Thoracic aorta (tissue), 2 donors: ENCODE results near the gene OLFM1. TPM values are rescaled to one million over a fixed set of nuclear protein-coding genes. Genes with fewer than 3 reads are reported as not detected.

ENCODE experiments used
- ATAC-seq: fragments of 150-250 bp; one replicate; pipeline ENCODE4 v1.8.0; 2017; ENCODE audit warnings: low read depth; ENCODE audit not compliant: insufficient number of reproducible peaks, low FRiP score
- DNase-seq: peaks from one replicate; pipeline ENCODE4 v3.0.0-alpha.2; 2020; ENCODE audit warnings: low spot score
- H3K27ac ChIP-seq, 2 donors: fragments of 200-600 bp; sonication (generic); 1 replicate in 1 of 2; 2 replicates in 1 of 2; pipeline ENCODE4 v1.5.1; 2016; ENCODE audit warnings: mild to moderate bottlenecking in 2 of 2, moderate library complexity in 2 of 2
- H3K27me3 ChIP-seq: fragments of 200-600 bp; sonication (generic); replicated peaks from 2 replicates; pipeline ENCODE4 v1.6.0; 2016; ENCODE audit warnings: mild to moderate bottlenecking; ENCODE audit not compliant: insufficient read depth
- H3K36me3 ChIP-seq: fragments of 200-600 bp; sonication (generic); one replicate; pipeline ENCODE4 v1.5.1; 2016
- H3K4me1 ChIP-seq, 2 donors: fragments of 200-600 bp; sonication (generic); 1 replicate in 1 of 2; 2 replicates in 1 of 2; pipeline versions ENCODE4 v1.5.1 to v1.6.0; 2016; ENCODE audit warnings: low read depth in 2 of 2, mild to moderate bottlenecking in 1 of 2; ENCODE audit not compliant: control insufficient read depth in 1 of 2
- H3K4me3 ChIP-seq: fragments of 200-600 bp; sonication (generic); 2 replicates; pipeline ENCODE4 v1.5.1; 2016; ENCODE audit warnings: mild to moderate bottlenecking
- H3K9me3 ChIP-seq: fragments of 200-600 bp; sonication (generic); 2 replicates; pipeline ENCODE4 v1.5.1; 2016
- total RNA-seq, 2 donors: library from RNA; depleted of rRNA; stranded (reverse); fragments of >200 nt; gene quantifications; one replicate each; pipeline versions ENCODE4 v1.1.0 to v1.2.3, GENCODE V29; 2016
- TF ChIP-seq, protein P1 (sequence below): fragments of 200-600 bp; sonication (generic); IDR thresholded peaks from one replicate; pipeline ENCODE4 v1.5.1; 2019; ENCODE audit warnings: antibody characterized with exemption

Gene OLFM1
- total RNA-seq, 2 donors from 2014 or later: 14.5 to 24.5 TPM

DNA sequence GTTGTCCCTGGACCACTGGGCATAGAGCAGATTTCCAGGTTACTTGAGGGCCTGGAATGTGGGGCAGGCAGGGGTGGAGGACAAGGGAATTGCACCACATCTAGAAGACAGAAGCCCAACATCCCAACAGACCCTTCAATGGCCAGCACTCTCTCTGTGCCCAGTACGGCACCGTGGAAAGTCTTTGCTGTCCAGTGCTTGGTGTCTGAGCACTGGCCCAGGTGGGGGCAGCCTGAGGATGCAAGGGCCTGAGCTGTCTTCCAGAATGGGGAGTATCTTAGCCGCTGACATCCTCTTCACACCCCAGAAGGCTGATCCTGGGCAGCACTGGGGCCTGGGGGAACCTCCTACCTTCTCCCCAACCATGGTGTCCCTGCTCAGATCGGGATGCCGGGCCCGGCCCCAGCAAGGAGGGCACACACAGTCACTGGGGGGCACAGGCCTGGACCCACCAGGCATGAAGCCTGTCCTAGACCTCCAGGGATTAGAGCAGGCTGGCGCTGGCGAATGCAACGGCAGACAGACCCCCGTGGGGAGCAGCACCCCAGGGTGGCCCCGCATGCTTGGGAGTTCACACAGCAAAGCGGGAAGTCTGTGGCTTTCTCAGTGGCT is 40.6 kb upstream of the OLFM1 start:
- DNase-seq: no peak
- Histone ChIP-seq H3K4me1 (no peaks in the 10 kb centered on the region), H3K27ac (no peak overlapping the region), H3K4me3 (no peak overlapping the region), H3K27me3 (no peaks in the 10 kb centered on the region), H3K36me3 (no peaks in the 10 kb centered on the region), H3K9me3 (no peaks in the 10 kb centered on the region)
- no peak for ATAC-seq
- TF ChIP-seq, protein P1, sequence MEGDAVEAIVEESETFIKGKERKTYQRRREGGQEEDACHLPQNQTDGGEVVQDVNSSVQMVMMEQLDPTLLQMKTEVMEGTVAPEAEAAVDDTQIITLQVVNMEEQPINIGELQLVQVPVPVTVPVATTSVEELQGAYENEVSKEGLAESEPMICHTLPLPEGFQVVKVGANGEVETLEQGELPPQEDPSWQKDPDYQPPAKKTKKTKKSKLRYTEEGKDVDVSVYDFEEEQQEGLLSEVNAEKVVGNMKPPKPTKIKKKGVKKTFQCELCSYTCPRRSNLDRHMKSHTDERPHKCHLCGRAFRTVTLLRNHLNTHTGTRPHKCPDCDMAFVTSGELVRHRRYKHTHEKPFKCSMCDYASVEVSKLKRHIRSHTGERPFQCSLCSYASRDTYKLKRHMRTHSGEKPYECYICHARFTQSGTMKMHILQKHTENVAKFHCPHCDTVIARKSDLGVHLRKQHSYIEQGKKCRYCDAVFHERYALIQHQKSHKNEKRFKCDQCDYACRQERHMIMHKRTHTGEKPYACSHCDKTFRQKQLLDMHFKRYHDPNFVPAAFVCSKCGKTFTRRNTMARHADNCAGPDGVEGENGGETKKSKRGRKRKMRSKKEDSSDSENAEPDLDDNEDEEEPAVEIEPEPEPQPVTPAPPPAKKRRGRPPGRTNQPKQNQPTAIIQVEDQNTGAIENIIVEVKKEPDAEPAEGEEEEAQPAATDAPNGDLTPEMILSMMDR: no peak

DNA sequence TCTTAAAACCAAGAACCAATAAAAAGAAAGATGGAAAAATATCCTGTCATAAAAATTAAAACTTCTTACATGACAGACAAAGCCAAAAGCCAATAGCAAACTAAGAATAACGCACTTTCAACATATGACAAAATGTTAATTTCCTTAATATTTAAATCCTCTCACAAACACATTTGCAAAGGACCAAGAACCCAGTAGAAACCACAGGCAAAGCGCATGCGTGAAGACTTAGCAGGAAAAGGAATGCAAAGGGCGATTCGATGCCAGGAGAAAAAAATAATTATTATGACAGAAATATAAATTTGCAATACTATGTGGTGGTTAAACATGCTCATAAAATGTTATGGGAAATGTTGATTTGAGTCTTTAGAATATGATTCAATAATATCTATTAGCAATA is 39.9 kb upstream of the OLFM1 start:
- no peak for ATAC-seq
- no peaks in the 10 kb centered on the region for H3K27me3 ChIP-seq
- DNase-seq: no peak
- TF ChIP-seq, protein P1: no peak
- no peaks in the 10 kb centered on the region for H3K9me3 ChIP-seq
- no peaks in the 10 kb centered on the region for H3K4me1 ChIP-seq
- H3K36me3 ChIP-seq: no peaks in the 10 kb centered on the region
- no peak overlapping the region for H3K27ac ChIP-seq
- no peak overlapping the region for H3K4me3 ChIP-seq

DNA sequence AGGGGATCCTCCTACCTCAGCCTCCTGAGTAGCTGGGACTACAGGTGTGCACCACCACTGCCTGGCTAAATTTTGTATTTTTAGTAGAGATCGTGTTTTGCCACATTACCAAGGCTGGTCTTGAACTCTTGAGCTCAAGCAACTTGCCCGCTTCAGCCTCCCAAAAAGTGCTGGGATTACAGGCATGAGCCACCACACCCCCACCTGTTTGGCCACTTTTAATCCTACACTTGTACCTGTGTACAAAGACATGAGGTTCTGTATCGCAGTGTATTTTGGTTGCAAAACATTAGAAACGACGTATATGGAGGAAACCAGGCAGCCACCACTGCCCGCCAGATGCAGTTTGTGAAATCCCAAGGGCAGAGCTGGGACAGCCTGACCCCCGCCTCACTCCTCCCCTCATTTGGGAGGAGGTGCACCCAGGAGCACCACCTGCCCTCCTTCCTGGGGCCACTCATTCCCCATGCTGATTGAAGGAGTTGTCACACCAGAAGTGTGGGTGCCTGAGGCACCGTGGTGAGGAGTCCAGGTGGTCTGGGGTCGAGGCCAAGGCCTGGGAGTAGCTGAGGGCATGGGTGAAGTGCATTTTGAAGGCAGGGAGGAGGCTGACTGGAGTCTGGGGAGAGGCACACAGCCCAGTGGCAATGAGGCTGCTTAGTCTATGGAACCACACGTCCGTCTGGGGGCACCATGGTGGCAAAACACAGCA is 39.3 kb upstream of the OLFM1 start:
- Histone ChIP-seq H3K27ac (no peak overlapping the region), H3K4me1 (no peaks in the 10 kb centered on the region), H3K27me3 (no peaks in the 10 kb centered on the region), H3K9me3 (no peaks in the 10 kb centered on the region), H3K36me3 (no peaks in the 10 kb centered on the region), H3K4me3 (no peak overlapping the region)
- TF ChIP-seq, protein P1: no peak
- no peak for ATAC-seq
- no peak for DNase-seq

DNA sequence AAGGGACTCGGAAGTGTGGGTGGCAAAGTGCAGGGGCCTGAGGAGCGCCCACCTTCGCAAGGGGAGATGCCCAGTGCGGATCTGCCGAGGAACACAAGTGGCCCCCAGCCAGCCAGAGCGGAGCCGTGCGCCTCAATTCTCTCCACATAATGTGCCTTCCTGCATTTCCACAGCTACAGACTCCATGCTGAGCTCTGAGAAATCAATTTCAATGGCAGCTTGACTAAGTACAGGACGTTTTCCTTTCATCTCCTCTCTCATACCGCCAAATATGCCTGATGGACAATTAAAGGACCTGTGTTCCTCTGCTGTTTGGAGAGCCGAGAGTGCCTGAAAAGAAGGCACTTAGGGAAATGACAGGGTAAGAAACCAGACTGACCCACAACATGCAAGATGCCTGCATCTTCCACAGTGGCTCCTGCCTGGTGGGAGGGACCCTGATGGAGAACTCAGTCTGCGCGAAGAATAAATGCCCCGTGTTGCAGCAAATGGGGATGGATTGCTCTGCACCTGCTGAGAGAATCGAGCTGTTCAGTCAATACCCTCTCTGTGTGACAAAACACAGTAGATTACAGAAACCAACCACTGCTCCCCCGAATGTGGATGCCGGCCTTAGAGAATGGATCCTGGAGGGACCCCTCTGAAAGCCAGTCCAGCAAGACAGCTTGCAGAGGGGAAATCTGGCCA is 38.6 kb upstream of the OLFM1 start:
- no peak overlapping the region for H3K27ac ChIP-seq
- no peaks in the 10 kb centered on the region for H3K27me3 ChIP-seq
- H3K9me3 ChIP-seq: no peaks in the 10 kb centered on the region
- TF ChIP-seq, protein P1: no peak
- H3K4me3 ChIP-seq: no peak overlapping the region
- no peak for DNase-seq
- no peaks in the 10 kb centered on the region for H3K36me3 ChIP-seq
- ATAC-seq: no peak
- no peaks in the 10 kb centered on the region for H3K4me1 ChIP-seq

DNA sequence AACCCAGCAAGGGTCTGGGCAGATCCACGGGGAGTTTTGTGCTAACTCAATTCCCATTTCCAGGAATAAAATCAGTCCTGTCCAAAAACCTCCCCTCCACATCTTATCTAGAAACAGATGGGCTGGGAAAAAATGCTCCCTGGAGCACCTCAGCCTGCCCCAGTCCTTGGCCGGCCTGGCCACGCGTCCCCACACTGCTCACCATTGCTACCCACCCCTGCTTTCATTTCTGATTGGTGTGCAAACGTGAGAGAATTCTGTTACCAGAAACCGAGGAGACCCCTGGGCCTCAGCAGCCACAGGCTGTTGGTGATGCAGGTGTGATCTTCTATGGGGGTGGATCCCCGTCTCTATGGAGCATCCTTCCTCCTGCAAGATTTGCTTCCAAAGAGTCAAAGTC is 38.0 kb upstream of the OLFM1 start:
- Histone ChIP-seq H3K4me3 (no peak overlapping the region), H3K4me1 (no peaks in the 10 kb centered on the region), H3K27ac (no peak overlapping the region), H3K36me3 (no peaks in the 10 kb centered on the region), H3K9me3 (no peaks in the 10 kb centered on the region), H3K27me3 (no peaks in the 10 kb centered on the region)
- TF ChIP-seq, protein P1: no peak
- DNase-seq (no peak), ATAC-seq (no peak)
